Measurements from ENCODE around the gene FAXDC2. TPM values are rescaled to one million over a fixed set of nuclear protein-coding genes. Genes with fewer than 3 reads are reported as not detected.

Gene FAXDC2
- total and polyA plus RNA-seq, 2 of the 13 experiments (the other 11 are each of a cell fraction or from before 2014, with no cell fraction given): 4.7 to 58.8 TPM

- TF ChIP-seq PITX1 (CRISPR knock-in tag; IDR thresholded peaks at IDR 0.05): 0 out of 2 replicates have a peak, but pooled peaks have one; percentile 14
- no peak for TF ChIP-seq ZNF24 (IDR thresholded peaks at IDR 0.05)
- TF ChIP-seq KDM6A (CRISPR knock-in tag; IDR thresholded peaks at IDR 0.05; ENCODE audit: low read depth): no peak
- TF ChIP-seq GATA4 (IDR thresholded peaks at IDR 0.05; ENCODE audit: borderline replicate concordance, low read depth): no peak
- TF ChIP-seq DRAP1 (CRISPR knock-in tag; IDR thresholded peaks at IDR 0.05): 0 out of 2 replicates have a peak, but pooled peaks have one; percentile 17
- no peak for TF ChIP-seq ZNF33B (CRISPR knock-in tag; IDR thresholded peaks at IDR 0.05)
- no peak for TF ChIP-seq ZNF761 (CRISPR knock-in tag; conservative IDR thresholded peaks at IDR 0.05)
- no peak for TF ChIP-seq ZNF317 (CRISPR knock-in tag; IDR thresholded peaks at IDR 0.05)
- TF ChIP-seq CC2D1A (CRISPR knock-in tag; IDR thresholded peaks at IDR 0.05): no peak
- TF ChIP-seq E2F1 (CRISPR knock-in tag; IDR thresholded peaks at IDR 0.05): no peak
- peak; percentile 85 for TF ChIP-seq SALL1 (CRISPR knock-in tag; IDR thresholded peaks at IDR 0.05)
- TF ChIP-seq PAF1 (CRISPR knock-in tag; IDR thresholded peaks at IDR 0.05): no peak
- no peak for TF ChIP-seq ZXDC (CRISPR knock-in tag; IDR thresholded peaks at IDR 0.05)
- no peak for TF ChIP-seq ZNF44 (CRISPR knock-in tag; IDR thresholded peaks at IDR 0.05)
- no peak for TF ChIP-seq MBNL3 (CRISPR knock-in tag; conservative IDR thresholded peaks at IDR 0.05)
- no peak for TF ChIP-seq NFIB (CRISPR knock-in tag; IDR thresholded peaks at IDR 0.05; ENCODE audit: borderline replicate concordance)
- no peak for TF ChIP-seq NFRKB (IDR thresholded peaks at IDR 0.05)
- TF ChIP-seq THAP8 (CRISPR knock-in tag; IDR thresholded peaks at IDR 0.05; ENCODE audit: borderline replicate concordance): no peak
- no peak for TF ChIP-seq MXD3 (CRISPR knock-in tag; IDR thresholded peaks at IDR 0.05)
- TF ChIP-seq JUND (CRISPR knock-in tag; IDR thresholded peaks at IDR 0.05): no peak
- TF ChIP-seq BRD4 (CRISPR knock-in tag; IDR thresholded peaks at IDR 0.05): no peak
- no peak for TF ChIP-seq THYN1 (CRISPR knock-in tag; IDR thresholded peaks at IDR 0.05; ENCODE audit: borderline replicate concordance, low read depth)
- 0 out of 2 replicates have a peak, but pooled peaks have one; percentile 30 for TF ChIP-seq RXRA (CRISPR knock-in tag; IDR thresholded peaks at IDR 0.05)
- TF ChIP-seq ZC3H13 (CRISPR knock-in tag; IDR thresholded peaks at IDR 0.05): no peak
- peak; percentile 56 for TF ChIP-seq GATAD2A (CRISPR knock-in tag; IDR thresholded peaks at IDR 0.05)
- no peak for TF ChIP-seq ZFYVE20 (CRISPR knock-in tag; IDR thresholded peaks at IDR 0.05; ENCODE audit: borderline replicate concordance, low read depth)
- no peak for TF ChIP-seq ATF7 (IDR thresholded peaks at IDR 0.05)
- no peak for TF ChIP-seq ATF7 (CRISPR knock-in tag; IDR thresholded peaks at IDR 0.05)
- no peak for TF ChIP-seq TMF1 (CRISPR knock-in tag; IDR thresholded peaks at IDR 0.05; ENCODE audit: low read depth)
Observed at GRCh38 chr5:154860123-154860522, 9.7 kb upstream of the FAXDC2 start (continued).

Data from HepG2 (cell line).